Stimulated activated naive CD4-positive, alpha-beta T cell treated with Interleukin-2 at 50 U/mL for 16 hours (primary cell): ENCODE results near the gene LYRM4.
"Not testable (repeated sequence)": the region's sequence is repeated elsewhere in the genome, so short reads cannot be mapped to it uniquely, and the experiment has no call there.

Source experiments
- DNase-seq: peaks from one replicate; lab custom pipeline; 2025; lab: John Stamatoyannopoulos, UW

The LYRM4 gene

DNA sequence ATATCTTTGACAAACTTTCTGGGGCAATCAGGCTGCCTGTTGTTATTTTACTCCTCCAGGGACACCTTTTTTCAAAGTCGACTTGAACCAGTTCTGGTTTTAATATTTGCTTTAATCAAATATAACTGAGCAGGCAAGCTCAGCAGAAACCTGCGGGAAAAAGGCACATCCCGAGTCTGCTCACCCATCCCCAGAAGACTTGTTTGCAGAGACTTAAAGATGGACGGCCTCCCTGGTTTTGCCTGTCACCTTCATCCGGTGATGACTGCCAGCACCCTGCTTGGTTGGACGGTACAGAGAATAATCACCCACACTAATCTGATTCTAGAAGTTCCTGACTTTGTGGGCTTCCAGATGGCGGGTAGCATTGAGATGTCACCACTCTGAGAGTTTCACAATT, 138.8 kb downstream of the LYRM4 start:
- DNase-seq: no peak

DNA sequence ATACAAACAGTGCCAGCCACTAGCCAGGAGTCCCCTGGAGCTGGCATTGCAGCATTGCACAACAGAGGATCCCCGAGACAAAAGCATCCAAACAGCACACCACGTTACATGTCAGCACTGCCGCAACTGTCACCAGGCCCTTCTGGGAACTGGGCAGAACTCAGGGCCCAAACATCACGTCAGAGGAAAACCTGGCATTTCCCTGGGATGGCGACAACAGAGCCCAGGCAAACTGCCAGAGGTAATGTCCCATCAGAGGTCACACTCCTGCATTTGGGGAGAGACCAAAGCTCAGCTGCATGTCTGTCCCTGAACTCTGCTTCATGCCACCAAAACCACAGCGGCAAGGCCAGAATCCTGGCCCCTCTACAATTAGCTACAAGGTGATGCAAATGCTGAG, 139.3 kb downstream of the LYRM4 start:
- no peak for DNase-seq

DNA sequence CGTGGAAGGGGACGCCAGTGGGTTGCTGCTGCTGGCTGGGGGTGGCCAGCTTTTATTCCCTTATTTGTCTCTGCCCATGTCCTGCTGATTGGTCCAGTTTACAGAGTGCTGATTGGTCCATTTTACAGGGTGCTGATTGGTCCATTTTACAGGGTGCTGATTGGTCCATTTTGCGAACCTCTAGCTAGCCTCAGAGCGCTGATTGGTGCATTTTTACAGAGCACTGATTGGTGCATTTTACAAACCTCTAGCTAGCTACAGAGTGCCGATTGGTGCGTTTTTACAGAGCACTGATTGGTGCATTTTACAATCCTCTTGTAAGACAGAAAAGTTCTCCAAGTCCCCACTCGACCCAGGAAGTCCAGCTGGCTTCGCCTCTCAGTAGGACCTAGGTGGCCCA, 140.2 kb downstream of the LYRM4 start:
- not testable (repeated sequence) for DNase-seq

DNA sequence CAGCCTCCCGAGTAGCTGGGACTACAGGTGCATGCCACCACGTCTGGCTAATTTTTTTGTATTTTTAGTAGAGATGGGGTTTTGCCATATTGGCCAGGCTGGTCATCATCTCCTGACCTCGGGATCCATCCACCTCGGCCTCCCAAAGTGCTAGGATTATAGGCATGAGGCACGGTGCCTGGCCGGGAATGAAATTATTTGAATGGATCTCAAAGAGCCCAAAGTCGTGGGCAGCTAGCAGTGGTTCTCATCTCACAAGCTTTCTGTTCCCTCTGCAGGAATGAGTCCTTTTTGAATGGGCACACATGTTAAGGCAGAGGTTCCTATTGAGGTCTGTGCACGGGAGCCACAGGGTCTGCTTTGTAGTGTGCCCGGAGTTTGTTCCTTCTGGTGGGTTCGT, 140.7 kb downstream of the LYRM4 start:
- DNase-seq: no peak

DNA sequence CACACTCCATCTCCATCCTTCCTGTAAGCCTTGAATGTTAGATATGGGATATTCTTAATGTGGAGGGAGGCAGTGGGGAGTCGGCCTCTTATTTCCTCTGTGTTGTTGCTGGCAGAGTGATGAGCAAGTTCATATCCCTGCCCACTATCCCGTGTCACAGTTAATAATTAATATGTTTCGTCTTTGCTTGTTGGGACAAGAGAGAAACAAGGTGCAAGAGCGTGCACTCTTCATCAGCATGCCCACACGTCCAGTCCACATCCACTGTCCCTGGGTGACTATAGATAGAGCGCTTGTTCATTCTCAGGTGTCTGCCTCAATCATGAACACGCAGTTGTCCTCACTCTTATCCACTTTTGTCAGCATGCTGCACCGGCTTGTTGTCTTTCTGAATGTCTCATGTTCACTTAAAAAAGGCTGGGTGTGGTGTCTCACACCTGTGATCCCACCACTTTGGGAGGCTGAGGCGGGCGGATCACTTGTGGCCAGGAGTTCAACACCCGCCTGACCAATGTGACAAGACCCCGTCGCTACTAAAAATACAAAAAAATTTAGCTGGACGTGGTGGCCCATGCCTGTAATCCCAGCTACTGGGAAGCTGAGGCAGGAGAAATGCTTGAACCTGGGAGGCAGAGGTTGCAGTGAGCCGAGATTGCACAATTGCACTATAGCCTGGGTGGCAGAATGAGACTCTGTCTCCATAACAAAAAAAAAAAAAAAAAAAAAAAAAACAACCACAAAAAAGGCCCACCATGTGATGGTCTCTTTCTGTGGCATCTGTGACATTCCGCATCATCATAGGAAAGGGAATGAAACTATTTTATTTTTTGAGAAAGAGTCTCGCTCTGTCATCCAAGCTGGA, 141.4 kb downstream of the LYRM4 start:
- no peak for DNase-seq

DNA sequence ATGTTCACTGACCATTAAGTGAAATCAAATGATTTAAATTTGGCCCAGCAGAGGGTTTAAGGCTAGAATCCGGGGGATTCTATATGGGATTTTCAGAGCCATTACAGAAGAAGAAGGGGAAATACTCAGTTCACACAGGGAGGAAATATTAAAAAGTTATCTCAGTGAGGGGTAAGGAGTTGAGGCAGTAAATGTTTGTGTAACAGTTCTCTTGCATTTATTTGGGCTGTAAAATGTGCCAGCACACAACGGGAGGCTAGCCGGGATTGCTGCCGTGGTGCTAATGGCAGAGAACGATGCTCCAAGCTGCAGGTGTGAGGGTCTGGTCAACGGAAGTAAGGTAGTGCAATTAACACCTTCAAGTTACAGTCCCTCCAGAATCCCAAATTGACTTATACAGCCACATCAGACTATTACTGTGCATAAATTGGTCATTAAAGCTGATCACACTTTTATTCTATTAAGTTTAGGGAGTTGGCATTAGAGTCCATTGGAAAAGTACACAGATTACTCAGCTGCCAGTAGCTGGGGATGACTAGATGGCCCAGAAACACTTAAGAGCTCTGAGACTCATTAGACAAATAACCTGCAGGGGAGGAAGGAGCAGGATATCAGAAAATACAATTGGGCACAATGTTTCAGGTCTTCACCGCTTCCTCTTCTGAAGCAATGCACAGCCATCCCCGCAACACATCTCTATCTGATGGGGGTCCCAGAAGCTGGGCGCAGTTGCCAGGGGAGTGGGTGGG, 144.3 kb downstream of the LYRM4 start:
- no peak for DNase-seq

DNA sequence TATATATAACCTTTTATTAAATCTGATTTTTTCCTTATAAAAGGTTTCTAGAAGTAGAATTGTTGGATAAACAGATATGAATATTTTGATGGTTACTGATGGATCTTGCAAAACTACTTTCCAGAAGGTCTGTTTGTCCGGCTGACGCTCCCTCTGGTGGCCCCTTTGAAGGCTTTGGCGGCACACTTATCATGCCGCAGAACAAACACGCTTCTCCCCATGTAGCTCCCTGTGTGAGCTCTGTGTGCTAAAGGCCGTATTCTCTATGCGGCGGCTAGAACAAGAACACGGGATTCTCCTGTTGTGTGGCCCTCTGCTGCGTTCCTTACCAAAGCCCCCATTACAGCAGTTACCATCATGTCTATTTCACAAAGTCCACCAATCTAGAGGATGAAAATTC, 145.6 kb downstream of the LYRM4 start:
- no peak for DNase-seq

DNA sequence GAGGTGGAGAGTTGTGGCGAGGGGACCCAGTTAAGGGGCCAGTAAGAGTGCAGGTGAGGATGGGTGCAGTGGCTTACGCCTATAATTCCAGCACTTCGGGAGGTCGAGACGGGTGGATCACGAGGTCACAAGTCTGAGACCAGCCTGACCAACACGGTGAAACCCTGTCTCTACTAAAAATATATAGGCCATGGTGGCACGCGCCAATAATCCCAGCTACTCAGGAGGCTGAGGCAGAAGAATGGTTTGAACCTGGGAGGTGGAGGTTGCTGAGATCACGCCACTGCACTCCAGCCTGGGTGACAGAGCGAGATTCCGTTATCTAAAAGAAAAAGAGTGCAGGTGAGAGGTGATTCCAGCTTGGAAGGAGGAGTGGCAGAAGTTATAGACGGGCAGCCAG, 147.7 kb downstream of the LYRM4 start:
- DNase-seq: no peak

DNA sequence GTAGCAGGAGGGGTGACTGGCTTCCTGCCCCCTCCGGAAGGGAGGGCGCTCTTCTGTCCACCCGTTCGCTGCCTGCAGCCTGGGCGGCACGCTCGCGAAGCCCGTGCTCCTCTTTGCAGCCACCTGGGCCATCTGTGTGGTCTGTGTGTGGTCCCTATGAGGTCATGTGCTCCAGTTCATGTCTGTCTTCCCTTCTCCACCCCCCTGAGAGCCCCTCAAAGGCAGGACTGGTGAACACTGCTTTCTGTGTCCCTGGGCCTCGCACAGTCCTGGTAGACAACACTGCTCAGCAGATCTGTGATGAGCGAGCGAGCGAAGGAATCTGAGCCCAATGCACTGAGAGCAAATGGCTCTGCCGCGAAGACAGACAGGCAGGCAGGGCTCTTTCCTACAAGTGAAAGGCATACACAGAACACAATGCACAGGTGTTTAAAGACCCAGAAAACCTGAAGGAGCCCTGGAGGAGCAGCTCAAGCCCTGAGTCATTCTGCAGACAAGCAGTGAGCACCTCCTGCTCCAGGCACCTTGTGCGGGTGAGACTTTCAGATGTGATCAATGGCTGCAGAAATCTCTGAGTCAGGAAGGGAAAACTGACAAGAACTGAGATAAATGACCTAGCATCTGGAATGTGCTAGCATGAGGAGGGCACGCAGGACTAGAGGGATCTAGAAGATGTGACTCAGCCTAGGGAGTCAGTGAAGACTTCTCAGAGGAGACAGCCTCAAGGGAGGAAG, 148.5 kb downstream of the LYRM4 start:
- no peak for DNase-seq

DNA sequence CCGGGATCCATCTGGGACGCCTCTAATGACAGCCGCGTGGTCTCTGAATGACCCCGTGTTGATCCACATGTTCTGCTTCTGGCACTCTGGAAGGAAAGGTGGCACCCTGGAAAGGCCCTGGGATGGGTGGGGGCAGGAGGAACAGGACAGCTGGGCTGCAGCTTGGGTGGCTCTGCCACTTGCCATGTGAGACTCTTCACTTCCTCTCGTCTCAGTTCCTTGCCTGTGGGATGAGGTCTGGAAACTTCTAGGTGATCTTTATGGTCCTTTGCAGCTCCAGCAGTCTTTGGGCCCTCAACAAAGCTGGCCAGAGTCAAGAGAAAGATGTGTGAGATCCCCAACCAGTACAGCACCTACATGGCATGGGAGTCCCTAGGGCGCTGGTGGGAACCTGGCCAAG, 149.1 kb downstream of the LYRM4 start:
- DNase-seq: no peak

DNA sequence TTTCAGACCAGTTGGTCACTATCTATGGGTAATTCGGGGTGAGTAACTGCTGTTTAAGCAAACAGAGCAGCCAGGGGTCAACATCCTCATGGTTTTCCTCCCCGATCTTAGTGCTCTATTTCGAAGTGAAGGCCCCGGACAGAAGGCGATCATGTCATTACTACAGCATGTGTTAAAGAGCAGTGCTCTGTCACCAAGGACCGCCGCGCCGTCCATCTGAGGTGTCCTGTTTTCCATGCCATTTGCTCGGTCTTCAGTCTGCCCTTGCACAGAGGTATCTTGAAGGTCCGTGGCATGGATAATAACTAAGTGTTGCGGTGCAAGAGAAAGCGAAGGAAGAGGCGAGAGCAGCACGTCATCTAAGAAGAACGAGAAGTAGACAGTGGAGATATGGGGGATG, 150.5 kb downstream of the LYRM4 start:
- DNase-seq: no peak

DNA sequence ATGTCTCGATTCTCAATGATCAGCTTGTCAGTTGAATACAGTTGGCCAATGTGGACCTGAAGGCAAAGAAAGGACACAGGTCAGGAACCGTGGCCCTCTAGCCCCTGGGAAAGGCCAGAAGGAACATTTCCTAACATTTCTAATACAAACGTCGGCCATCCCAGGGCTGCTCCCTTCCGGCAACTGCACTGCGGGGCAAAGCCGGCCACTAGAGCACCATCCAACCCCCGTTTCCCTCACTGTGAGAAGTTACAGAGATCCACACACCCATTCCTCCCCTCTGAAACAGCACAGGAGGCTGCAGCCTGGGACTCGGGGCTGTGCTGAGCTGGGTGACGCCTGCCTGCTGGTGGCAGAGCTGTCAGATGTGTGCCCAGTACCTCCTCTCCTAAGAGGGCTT, 151.3 kb downstream of the LYRM4 start:
- no peak for DNase-seq

DNA sequence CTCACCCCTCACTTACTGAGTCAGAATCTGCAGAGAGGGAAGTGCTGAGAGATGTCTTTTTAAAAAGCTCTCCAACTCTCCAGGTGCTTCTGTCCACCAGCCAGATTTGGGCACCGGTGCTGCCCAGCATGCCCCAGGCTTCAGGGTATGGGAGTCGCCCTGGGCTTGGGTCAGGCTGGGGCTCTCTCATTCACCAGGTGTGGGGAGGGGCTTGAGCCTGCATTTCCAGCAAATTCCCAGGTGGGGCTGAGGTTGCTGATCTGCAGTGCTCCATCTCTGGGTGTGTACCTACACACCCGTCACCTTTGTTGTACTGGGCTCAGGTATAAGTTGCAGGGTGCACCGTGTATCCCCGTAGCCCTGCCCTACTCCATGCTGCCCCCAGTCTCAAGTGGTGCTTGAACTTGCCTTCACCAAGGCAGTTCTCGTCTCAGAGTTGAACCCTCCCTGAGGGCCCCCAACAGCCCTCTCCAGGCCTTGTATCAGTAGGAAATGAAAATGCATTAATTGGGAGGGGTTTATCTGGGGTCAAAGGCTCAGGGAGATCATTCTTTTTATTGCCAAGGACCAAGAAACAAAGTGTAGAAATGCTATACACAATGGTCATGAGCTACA, 152.1 kb downstream of the LYRM4 start:
- DNase-seq: no peak

DNA sequence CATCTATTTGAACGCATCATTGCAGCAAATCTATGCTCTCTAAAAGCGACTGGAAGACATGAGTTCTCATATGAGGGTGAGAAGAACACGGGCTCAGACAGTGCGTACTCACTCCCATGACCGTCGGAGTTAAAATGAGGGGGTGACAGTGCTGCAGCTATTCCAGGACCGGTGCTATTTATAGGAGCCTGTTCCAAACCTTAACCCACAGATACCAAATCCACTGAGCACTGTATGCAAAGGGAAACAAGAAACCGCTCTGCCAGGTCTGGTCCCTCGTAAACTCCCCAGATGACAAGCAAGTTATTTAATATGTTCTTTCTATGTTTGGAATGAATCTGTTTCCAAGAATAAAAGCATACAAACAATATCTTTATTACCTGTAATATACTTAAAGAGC, 152.7 kb downstream of the LYRM4 start:
- DNase-seq: no peak

DNA sequence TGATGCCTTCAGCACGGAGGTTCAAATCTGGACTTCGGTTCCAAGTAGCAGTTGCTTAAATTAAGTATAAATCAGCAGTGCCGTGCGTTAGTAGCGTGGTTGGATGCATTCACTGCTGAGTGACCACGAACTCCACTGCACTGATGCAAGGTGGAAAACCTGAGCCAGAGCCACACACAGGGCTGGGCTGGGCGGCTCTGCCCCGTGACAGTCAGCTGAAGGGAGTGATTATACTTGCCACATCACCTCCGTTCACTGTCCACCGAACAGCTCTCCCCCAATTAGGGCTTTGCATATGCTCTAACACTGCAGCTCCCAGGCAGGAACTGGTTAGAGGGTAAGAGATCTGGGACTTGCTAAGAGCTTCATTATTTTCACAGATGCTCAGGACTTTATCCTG, 153.4 kb downstream of the LYRM4 start:
- no peak for DNase-seq

DNA sequence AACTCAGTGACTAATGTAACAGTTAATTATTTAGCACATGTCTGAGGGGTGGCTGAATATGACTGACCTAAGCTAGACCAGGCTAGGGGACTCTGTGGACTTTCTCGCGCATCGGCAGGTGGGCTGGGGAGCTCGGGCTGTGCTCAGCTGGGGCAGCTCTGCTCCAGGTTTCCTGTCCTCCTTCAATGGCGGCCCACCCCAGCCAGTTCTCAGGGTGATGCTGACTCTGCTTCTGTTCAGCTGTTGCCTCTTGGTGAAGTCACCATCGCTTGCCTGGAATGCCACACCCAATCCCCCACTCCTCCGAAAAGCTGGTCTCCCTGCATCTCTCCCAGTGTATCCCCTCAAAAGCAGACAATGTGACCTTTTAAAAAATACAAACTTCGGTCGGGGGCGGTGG, 155.6 kb downstream of the LYRM4 start:
- no peak for DNase-seq

DNA sequence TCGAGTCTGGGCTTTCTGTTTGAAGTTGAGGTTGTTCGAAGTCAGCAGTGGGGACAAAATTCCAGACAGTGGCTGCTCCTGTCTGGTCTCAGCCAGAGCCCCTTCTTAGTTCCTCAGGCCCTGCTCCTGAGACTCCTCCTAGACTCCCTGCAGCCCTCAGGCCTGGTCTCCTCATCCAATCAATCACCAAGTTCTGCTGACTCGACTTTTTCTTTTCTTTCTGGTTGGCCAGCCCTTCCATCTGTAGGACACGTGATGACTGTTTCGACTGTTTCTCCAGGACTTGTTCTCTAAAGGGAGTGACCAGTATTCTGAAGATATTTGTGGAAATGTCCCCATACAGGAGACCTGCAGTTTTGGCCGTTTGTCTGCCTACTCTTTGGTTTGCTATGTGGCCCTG, 156.1 kb downstream of the LYRM4 start:
- DNase-seq: no peak

DNA sequence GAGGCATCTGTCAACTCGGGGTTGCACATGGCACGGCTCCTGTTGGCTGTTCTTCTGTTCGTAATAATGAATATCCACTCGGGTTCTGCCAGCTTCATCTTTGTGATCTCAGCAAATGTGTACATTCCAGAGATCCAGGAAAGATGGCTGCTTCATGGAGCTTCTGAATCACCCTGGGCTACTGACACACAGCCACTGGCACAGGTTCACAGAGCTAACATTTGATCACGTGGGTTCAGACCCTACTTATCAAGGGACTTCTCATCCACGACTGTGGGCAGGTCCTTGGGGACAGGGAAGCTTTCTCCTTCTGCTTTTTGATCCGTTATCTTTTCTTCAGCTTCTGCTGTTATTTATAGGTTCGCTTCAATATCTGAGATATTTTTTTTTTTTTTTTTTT, 157.5 kb downstream of the LYRM4 start:
- DNase-seq: no peak

DNA sequence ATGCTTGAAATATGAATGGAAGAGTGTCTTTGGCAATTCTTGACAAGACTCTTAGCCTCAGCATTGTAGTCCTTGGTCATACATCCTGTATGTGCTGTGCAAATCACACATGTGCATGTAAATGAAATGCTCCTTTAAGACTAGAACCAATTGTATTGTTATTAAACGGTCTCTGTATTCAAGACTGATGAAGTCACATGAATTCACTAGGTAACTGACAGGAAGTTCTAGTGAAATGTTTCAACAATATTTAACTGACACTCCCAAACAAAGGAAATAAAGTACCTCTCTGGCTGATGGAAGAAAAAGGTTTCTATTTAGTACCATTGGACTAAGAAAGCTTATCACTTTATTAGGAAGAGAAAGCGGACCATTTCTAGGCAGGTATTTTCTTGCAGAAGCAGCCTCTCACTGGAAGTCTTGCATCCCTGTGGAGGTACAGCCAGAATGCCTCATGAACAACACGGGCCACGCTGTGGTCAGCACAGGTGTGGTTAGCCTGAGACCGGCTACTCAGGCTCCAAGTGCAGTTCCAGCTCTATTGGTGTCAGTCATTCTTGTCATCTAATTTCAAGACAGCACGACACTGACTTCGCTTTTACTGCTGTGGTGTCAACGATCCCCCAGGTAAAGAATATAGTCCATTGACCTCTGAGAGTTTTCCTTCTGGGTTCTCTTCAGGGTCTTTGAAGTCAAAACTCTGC, 158.3 kb downstream of the LYRM4 start:
- no peak for DNase-seq

DNA sequence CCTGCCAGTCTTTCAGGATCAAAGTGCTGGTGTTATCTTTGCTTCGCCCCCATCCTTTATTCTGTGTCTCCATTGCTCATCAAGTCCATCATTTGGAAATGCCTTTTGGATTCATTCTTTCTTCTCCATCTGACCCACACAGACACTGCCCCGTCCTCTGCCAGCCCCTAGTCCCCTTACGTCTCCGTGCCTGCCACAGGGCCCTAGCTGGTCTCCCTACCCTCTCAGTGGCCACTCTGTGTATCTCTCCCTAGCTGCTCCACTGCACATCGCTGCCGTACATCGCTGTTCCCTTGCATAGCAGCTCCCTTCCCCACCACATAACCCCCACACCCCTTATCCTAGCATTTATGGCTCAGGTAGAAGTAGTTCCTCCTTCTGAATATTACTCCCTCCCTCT, 159.9 kb downstream of the LYRM4 start:
- DNase-seq: no peak

DNA sequence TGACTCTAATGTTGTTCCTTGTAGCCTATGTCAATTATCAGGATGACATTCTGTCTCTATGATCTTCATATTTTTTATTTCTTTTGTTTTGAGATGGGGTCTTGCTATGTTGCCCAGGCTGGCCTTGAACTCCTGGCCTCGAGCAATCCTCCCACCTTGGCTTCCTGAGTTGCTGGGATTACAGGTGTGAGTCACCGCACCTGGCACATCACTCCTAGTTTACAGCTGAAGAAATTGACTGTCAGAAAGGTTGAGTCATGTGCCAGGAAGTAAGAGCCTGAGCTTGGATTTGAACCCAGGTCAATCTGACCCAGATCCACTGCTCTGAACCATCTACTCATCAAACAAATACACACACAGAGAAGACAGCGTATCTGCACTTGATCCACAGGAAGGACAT, 161.2 kb downstream of the LYRM4 start:
- no peak for DNase-seq
